ENCODE measurements around the gene SEC24A. TPM values are rescaled to one million over a fixed set of nuclear protein-coding genes. Genes with fewer than 3 reads are reported as not detected.
"Not testable (repeated sequence)": the region's sequence is repeated elsewhere in the genome, so short reads cannot be mapped to it uniquely, and the experiment has no call there.

SEC24A gene
- total RNA-seq, 4 donors from 2014 or later: 12.8 to 17.9 (median 14.7) TPM

DNA sequence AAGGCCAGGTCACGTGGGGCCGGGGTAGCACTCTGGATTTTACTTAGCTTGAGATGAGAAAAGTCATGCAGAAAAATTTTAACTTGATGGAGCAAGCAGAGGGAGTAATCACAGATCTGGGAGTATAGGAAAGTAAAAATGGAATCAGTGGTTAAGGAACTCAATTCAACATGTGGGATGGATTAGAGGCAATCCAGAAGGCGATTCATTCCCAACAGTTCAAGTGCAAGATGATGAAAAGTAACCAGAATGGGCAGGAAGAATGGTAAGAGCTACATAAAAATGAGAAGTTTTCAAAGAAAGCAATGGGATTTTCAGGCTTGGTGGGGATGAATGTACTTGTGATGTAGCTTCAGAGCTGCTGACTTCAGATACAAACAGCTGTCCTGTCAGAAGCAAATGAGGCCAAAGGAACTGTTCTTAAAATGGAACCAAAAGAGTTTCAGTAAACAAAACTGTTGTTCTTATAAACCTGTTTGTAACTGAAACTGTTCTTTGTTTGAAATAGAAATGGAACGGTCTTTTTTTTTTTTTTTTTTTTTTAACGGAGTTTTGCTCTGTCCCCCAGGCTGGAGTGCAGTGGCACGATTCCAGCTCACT, 5.6 kb upstream of the SEC24A start:
- Histone ChIP-seq H3K4me1 (peaks cover 10 to 13% (median 11%) of the 10 kb centered on the region in 4 donors), H3K9me3 (no peaks in the 10 kb centered on the region), H3K27me3 (no peaks in the 10 kb centered on the region), H3K27ac (replicated peaks in 1 of 4) (no peak overlapping the region), H3K4me3 (no peak overlapping the region), H3K36me3 (no peaks in the 10 kb centered on the region)
- WGBS: 88% methylated on average over 6 of the region's 6 CpGs
- TF ChIP-seq POLR2AphosphoS5 (IDR thresholded peaks at IDR 0.05): no peak
- TF ChIP-seq POLR2A (IDR thresholded peaks at IDR 0.05; ENCODE audit: low read depth): no peak
- TF ChIP-seq CTCF (IDR thresholded peaks at IDR 0.05): no peak
- no peak for TF ChIP-seq EP300 (IDR thresholded peaks at IDR 0.05)
- no peak for DNase-seq (ENCODE audit: extremely low spot score)
- intact Hi-C loops (cut with DNase I): no loop called here

GRCh38 chr5:134647750-134648424, 698 bp upstream of the SEC24A start:
- TF ChIP-seq POLR2AphosphoS5 (IDR thresholded peaks at IDR 0.05): no peak
- no peaks in the 10 kb centered on the region for H3K27me3 ChIP-seq
- intact Hi-C loops (cut with DNase I): loop anchor here (2.0 kb wide), 1 partner anchor 15 kb away; the partner anchor contains the start of gene SAR1B
- WGBS: 9% methylated on average over 14 of the region's 15 CpGs
- no peaks in the 10 kb centered on the region for H3K9me3 ChIP-seq
- H3K27ac ChIP-seq (replicated peaks in 1 of 4): peak overlapping the region; percentile 87 to 97 (median 94)
- peaks cover 26 to 49% (median 36%) of the 10 kb centered on the region in 4 donors for H3K4me1 ChIP-seq
- peak overlapping the region; percentile 78 to 94 (median 83) for H3K4me3 ChIP-seq
- H3K36me3 ChIP-seq: no peaks in the 10 kb centered on the region
- DNase-seq (ENCODE audit: extremely low spot score): no peak

GRCh38 chr5:134649163-134649835, 714 bp downstream of the SEC24A start:
- H3K9me3 ChIP-seq: no peaks in the 10 kb centered on the region
- H3K27me3 ChIP-seq: no peaks in the 10 kb centered on the region
- no peak for DNase-seq (ENCODE audit: extremely low spot score)
- H3K27ac ChIP-seq (replicated peaks in 1 of 4): peak overlapping the region; percentile 87 to 97 (median 94)
- peak overlapping the region; percentile 78 to 94 (median 83) for H3K4me3 ChIP-seq
- H3K36me3 ChIP-seq: no peaks in the 10 kb centered on the region
- intact Hi-C loops (cut with DNase I): loop anchor here (2.0 kb wide), 1 partner anchor 16 kb away; the partner anchor contains the start of gene SAR1B
- H3K4me1 ChIP-seq: peaks cover 26 to 53% (median 36%) of the 10 kb centered on the region in 4 donors
- WGBS: 3% methylated on average over 5 of the region's 18 CpGs
- TF ChIP-seq POLR2A (IDR thresholded peaks at IDR 0.05; ENCODE audit: low read depth) (no peak), POLR2AphosphoS5 (IDR thresholded peaks at IDR 0.05) (no peak), EP300 (IDR thresholded peaks at IDR 0.05) (no peak), CTCF (IDR thresholded peaks at IDR 0.05) (no peak)

DNA sequence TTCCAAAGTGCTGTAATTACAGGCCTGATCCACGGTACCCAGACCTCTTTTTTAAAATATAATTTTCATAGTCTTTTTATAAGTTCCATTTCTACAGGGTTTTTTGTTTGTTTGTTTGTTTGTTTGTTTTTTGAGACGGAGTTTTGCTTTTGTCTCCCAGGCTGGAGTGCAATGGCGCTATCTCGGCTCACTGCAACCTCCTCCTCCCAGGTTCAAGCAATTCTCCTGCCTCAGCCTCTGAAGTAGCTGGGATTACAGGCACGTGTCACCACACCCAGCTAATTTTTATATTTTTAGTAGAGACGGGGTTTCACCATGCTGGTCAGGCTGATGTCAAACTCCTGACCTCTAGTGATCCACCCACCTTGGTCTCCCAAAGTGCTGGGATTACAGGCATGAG, 2.1 kb downstream of the SEC24A start:
- H3K36me3 ChIP-seq; DNase-seq (ENCODE audit: extremely low spot score); H3K4me3 ChIP-seq; intact Hi-C loops (cut with DNase I); H3K9me3 ChIP-seq; H3K27me3 ChIP-seq; H3K27ac ChIP-seq (replicated peaks in 1 of 4): not testable (repeated sequence)
- 70% methylated on average over 6 of the region's 6 CpGs for WGBS
- peaks cover 26 to 53% (median 36%) of the 10 kb centered on the region in 4 donors for H3K4me1 ChIP-seq

DNA sequence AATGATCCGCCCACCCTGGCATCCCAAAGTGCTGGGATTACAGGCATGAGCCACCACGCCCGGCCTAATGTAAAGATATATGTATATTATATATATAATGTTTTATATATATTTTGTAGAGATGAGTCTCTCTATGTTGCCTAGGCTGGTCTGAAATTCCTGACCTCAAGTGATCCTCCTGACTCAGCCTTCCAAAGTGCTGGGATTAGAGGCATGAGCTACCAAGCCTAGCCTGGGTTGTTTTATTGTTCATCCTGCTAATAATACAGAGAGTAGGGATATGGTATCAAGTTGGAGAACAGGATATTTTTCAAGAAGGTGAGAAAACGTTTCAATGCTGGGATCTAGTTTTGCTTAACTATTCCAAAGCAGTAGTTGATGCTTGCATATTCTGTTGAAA, 2.9 kb downstream of the SEC24A start:
- DNase-seq (ENCODE audit: extremely low spot score): no peak
- H3K27me3 ChIP-seq: no peaks in the 10 kb centered on the region
- intact Hi-C loops (cut with DNase I): no loop called here
- H3K4me3 ChIP-seq: no peak overlapping the region
- H3K4me1 ChIP-seq: peaks cover 26 to 53% (median 36%) of the 10 kb centered on the region in 4 donors
- TF ChIP-seq CTCF (IDR thresholded peaks at IDR 0.05) (no peak), POLR2A (IDR thresholded peaks at IDR 0.05; ENCODE audit: low read depth) (no peak), POLR2AphosphoS5 (IDR thresholded peaks at IDR 0.05) (no peak), EP300 (IDR thresholded peaks at IDR 0.05) (no peak)
- WGBS: 76% methylated on average over 4 of the region's 4 CpGs
- H3K36me3 ChIP-seq: no peaks in the 10 kb centered on the region
- H3K9me3 ChIP-seq: no peaks in the 10 kb centered on the region
- no peak overlapping the region for H3K27ac ChIP-seq (replicated peaks in 1 of 4)

All from esophagus muscularis mucosa (tissue), 4 donors.